LNCAP (cell line): ENCODE data around the gene IFT57.

Experiments used
- CTCF ChIP-seq: fragments of 450-650 bp; IDR thresholded peaks from 2 replicates; pipeline ENCODE4 v1.5.1; 2017; ENCODE audit warnings: mild to moderate bottlenecking

IFT57 gene

DNA sequence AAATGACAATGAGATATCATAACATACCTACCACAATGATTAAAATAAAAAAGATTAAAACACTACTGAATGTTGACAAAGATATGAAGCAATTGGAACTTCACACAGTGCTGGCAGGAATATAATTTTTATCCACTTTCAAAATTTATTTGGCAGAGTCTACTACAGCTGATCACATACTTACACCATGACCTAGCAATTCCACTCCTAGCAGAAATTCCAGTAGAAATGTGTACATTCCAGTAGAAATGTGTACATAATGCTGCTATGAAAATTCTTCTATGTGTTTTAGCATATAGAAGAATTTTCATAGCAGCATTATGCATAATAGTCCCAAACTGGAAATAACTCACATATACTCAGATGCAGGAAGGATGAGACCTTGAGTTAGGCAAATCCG lies 43.5 kb downstream of the IFT57 start:
- TF ChIP-seq CTCF = no peak

GRCh38 chr3:108177536-108177935 lies 44.7 kb downstream of the IFT57 start:
- TF ChIP-seq CTCF = no peak

GRCh38 chr3:108175352-108175751 lies 46.9 kb downstream of the IFT57 start:
- no peak for TF ChIP-seq CTCF

- TF ChIP-seq CTCF = no peak
Measured at GRCh38 chr3:108171106-108171505, 51.1 kb downstream of the IFT57 start.

DNA sequence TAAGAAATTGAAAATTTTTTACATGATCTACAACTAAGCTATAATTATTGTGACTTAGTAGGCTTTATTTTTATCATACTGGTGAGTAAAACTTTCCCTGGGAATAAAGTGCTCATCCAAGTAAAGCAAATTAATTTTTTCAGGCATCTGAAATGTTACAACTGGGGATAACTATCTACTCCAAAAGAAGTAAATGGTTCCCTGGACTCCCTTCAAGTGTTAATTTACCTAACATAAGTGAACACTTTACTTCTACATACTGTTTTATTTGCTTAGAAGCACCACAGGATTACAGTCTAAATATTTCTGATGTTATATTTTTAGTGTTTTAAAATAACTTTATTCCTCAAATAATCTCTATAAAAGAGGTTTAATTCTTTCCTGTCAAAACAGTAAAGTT lies 57.8 kb downstream of the IFT57 start:
- no peak for TF ChIP-seq CTCF

GRCh38 chr3:108159865-108160264 lies 62.4 kb downstream of the IFT57 start:
- no peak for TF ChIP-seq CTCF

DNA sequence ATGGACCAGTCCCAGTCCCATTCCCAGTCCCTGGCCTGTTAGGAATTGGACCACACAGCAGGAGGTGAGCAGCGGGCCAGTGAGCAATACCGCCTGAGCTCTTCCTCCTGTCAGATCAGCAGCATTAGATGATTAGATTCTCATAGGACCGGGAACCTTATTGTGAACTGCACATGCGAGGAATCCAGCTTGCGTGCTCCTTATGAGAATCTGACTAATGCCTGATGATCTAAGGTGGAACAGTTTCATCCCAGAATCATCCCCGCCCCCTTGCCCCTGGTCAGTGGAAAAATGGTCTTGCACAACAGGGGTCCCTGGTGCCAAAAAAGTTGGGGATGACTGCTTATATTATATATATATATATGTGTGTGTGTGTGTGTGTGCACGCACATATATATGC lies 63.1 kb downstream of the IFT57 start:
- TF ChIP-seq CTCF = no peak

- TF ChIP-seq CTCF = no peak
Measured at GRCh38 chr3:108158251-108158650, 64.0 kb downstream of the IFT57 start.
